ENCODE measurements around the gene TIMP4. TPM values are rescaled to one million over a fixed set of nuclear protein-coding genes. Genes with fewer than 3 reads are reported as not detected.

TIMP4 gene
- total RNA-seq, 6 experiments from 2014 or later: 0.14 to 1.2 (median 0.96) TPM

- Mint-ChIP-seq H3K4me1 (ENCODE audit: low read depth) (peaks cover 38% of the 10 kb centered on the region), H3K4me3 (no peak overlapping the region), H3K36me3 (ENCODE audit: low read depth) (peaks cover 12% of the 10 kb centered on the region), H3K27ac (no peak overlapping the region), H3K9me3 (no peaks in the 10 kb centered on the region), H3K27me3 (ENCODE audit: insufficient read depth) (peaks cover 7% of the 10 kb centered on the region; the same call in 1 of the 2 replicates)
- DNase-seq: no peak
- TF ChIP-seq CTCF (IDR thresholded peaks at IDR 0.05): no peak
Observed at GRCh38 chr3:12188681-12189287, 30.1 kb upstream of the TIMP4 start.

GRCh38 chr3:12188328-12188648, 29.6 kb upstream of the TIMP4 start:
- peaks cover 12% of the 10 kb centered on the region for H3K36me3 Mint-ChIP-seq (ENCODE audit: low read depth)
- no peak for TF ChIP-seq CTCF (IDR thresholded peaks at IDR 0.05)
- peaks cover 35% of the 10 kb centered on the region for H3K4me1 Mint-ChIP-seq (ENCODE audit: low read depth)
- H3K27me3 Mint-ChIP-seq (ENCODE audit: insufficient read depth): peaks cover 8% of the 10 kb centered on the region; the same call in 1 of the 2 replicates
- no peak for DNase-seq
- no peak overlapping the region; the same call in 1 of the 2 replicates for H3K4me3 Mint-ChIP-seq
- no peaks in the 10 kb centered on the region for H3K9me3 Mint-ChIP-seq
- H3K27ac Mint-ChIP-seq: peak overlapping the region; percentile 94

GRCh38 chr3:12187448-12188327, 29.0 kb upstream of the TIMP4 start:
- Mint-ChIP-seq H3K4me3 (peak overlapping the region; percentile 79), H3K9me3 (no peaks in the 10 kb centered on the region), H3K4me1 (ENCODE audit: low read depth) (peaks cover 29% of the 10 kb centered on the region), H3K27me3 (ENCODE audit: insufficient read depth) (peaks cover 8% of the 10 kb centered on the region; the same call in 1 of the 2 replicates), H3K36me3 (ENCODE audit: low read depth) (peaks cover 12% of the 10 kb centered on the region), H3K27ac (peak overlapping the region; percentile 94)
- TF ChIP-seq CTCF (IDR thresholded peaks at IDR 0.05): no peak
- DNase-seq: peak; percentile 39

- no peak for DNase-seq
- H3K36me3 Mint-ChIP-seq (ENCODE audit: low read depth): peaks cover 12% of the 10 kb centered on the region
- H3K4me1 Mint-ChIP-seq (ENCODE audit: low read depth): peaks cover 21% of the 10 kb centered on the region
- H3K27ac Mint-ChIP-seq: no peak overlapping the region
- peaks cover 8% of the 10 kb centered on the region; the same call in 1 of the 2 replicates for H3K27me3 Mint-ChIP-seq (ENCODE audit: insufficient read depth)
- no peak for TF ChIP-seq CTCF (IDR thresholded peaks at IDR 0.05)
- H3K9me3 Mint-ChIP-seq: no peaks in the 10 kb centered on the region
- H3K4me3 Mint-ChIP-seq: no peak overlapping the region
Observed at GRCh38 chr3:12186515-12187286, 28.0 kb upstream of the TIMP4 start.

- Mint-ChIP-seq H3K27me3 (ENCODE audit: insufficient read depth) (peaks cover 7% of the 10 kb centered on the region), H3K27ac (no peak overlapping the region), H3K4me3 (no peak overlapping the region), H3K36me3 (ENCODE audit: low read depth) (peaks cover 10% of the 10 kb centered on the region), H3K9me3 (no peaks in the 10 kb centered on the region), H3K4me1 (ENCODE audit: low read depth) (peaks cover 21% of the 10 kb centered on the region)
- no peak for TF ChIP-seq CTCF (IDR thresholded peaks at IDR 0.05)
- DNase-seq: no peak
Observed at GRCh38 chr3:12186046-12186445, 27.3 kb upstream of the TIMP4 start.

Data from HFFc6 (cell line).